AG09309 (cell line): ENCODE results near the gene CST1.
"Not testable (repeated sequence)": the region's sequence is repeated elsewhere in the genome, so short reads cannot be mapped to it uniquely, and the experiment has no call there.

Experiments
- DNase-seq: peaks from one replicate; pipeline ENCODE4 v3.0.0-alpha.2; 2010; ENCODE audit warnings: low read depth
- H3K4me3 ChIP-seq: 2 replicates; pipeline ENCODE4 v1.5.1; 2011; ENCODE audit warnings: mild to moderate bottlenecking, low read depth, low read length, moderate library complexity; ENCODE audit not compliant: control insufficient read depth
- CTCF ChIP-seq: IDR thresholded peaks from 2 replicates; pipeline ENCODE4 v1.5.1; 2011; ENCODE audit warnings: mild to moderate bottlenecking, low read depth, low read length, inconsistent platforms; ENCODE audit not compliant: insufficient read depth, control insufficient read depth; ENCODE audit errors: missing control alignments

CST1 gene

GRCh38 chr20:23750786-23751185, at the start of gene CST1:
Gene CST1, minus strand, starts transcription at chr20:23750935. Its CDS starts 69 bp downstream, at chr20:23750866.
- H3K4me3 ChIP-seq, DNase-seq: not testable (repeated sequence)

- TF ChIP-seq CTCF, result peak; percentile 64
- not testable (repeated sequence) for H3K4me3 ChIP-seq, DNase-seq
Observed at GRCh38 chr20:23799216-23799847, 48.6 kb upstream of the CST1 start.

GRCh38 chr20:23795526-23795925, 44.8 kb upstream of the CST1 start:
- no peak for TF ChIP-seq CTCF
- H3K4me3 ChIP-seq, result no peak overlapping the region
- DNase-seq, result no peak

GRCh38 chr20:23794841-23795240, 44.1 kb upstream of the CST1 start:
- H3K4me3 ChIP-seq, result no peak overlapping the region
- no peak for TF ChIP-seq CTCF
- DNase-seq, result no peak

GRCh38 chr20:23794065-23794464, 43.3 kb upstream of the CST1 start:
- DNase-seq, result no peak
- TF ChIP-seq CTCF, result no peak
- H3K4me3 ChIP-seq, result no peak overlapping the region

GRCh38 chr20:23783447-23783846, 32.7 kb upstream of the CST1 start:
- no peak overlapping the region for H3K4me3 ChIP-seq
- TF ChIP-seq CTCF, result no peak
- DNase-seq, result no peak

GRCh38 chr20:23782366-23782983, 31.7 kb upstream of the CST1 start:
- H3K4me3 ChIP-seq, result no peak overlapping the region
- no peak for DNase-seq
- TF ChIP-seq CTCF, result peak; percentile 68

- not testable (repeated sequence) for H3K4me3 ChIP-seq, DNase-seq
Observed at GRCh38 chr20:23778676-23779075, 27.9 kb upstream of the CST1 start.

- H3K4me3 ChIP-seq, DNase-seq: not testable (repeated sequence)
Observed at GRCh38 chr20:23777380-23777779, 26.6 kb upstream of the CST1 start.
